ENCODE results near the gene BRD7.

DNA sequence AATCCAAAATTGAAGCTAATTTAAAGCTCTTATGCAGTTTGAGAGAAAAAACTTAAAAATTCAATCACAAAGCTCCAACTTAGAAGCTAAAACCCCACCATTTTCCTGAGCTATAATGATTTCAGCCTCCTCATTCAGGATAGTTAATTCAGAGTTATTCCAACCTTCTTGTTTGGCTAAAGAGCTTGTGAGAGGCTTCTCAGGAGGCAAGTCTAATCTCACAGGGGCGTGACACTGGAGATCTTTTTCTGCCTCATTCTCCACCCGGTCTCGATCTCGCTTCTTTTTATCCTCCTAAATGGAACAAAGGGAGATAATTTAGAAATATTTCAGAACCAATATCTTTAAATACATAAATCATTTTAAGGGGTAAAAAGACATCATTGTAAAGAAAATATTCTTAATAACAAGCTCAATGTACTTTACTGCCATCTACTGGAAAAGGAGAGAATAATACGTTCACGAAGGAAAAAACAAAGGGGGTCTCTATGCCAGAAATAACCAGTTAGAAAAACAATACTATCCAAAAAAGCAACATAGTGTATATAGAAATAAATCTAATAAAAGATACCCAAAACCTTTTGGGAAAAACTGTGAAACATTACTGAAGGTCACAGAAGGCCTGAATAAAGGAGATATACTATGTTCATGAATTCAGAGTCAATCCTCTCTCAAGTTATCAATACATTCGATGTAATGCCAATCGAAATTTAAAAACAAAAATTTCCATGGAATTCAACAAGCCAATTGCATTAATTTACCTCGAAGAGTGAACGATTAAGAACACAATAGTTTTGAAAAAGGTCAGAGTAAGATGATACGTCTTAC is 13.9 kb downstream of the BRD7 start:
- TF ChIP-seq, protein P1, sequence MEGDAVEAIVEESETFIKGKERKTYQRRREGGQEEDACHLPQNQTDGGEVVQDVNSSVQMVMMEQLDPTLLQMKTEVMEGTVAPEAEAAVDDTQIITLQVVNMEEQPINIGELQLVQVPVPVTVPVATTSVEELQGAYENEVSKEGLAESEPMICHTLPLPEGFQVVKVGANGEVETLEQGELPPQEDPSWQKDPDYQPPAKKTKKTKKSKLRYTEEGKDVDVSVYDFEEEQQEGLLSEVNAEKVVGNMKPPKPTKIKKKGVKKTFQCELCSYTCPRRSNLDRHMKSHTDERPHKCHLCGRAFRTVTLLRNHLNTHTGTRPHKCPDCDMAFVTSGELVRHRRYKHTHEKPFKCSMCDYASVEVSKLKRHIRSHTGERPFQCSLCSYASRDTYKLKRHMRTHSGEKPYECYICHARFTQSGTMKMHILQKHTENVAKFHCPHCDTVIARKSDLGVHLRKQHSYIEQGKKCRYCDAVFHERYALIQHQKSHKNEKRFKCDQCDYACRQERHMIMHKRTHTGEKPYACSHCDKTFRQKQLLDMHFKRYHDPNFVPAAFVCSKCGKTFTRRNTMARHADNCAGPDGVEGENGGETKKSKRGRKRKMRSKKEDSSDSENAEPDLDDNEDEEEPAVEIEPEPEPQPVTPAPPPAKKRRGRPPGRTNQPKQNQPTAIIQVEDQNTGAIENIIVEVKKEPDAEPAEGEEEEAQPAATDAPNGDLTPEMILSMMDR (IDR thresholded peaks at IDR 0.05): peak; percentile 13 to 48
- TF ChIP-seq POLR2A (IDR thresholded peaks at IDR 0.05) (no peak), POLR2AphosphoS5 (IDR thresholded peaks at IDR 0.05) (no peak)
